HEK293 (cell line): ENCODE measurements around the gene ABCG1.

ENCODE experiments used
- CTCF ChIA-PET: fragments of 350-600 bp; formaldehyde crosslinking; extraction: SDS; loops from one replicate; lab custom pipeline; 2021; ENCODE audit warnings: antibody characterized with exemption; lab: Yijun Ruan, JAX
- POLR2A ChIA-PET: fragments of 300-600 bp; formaldehyde crosslinking; extraction: SDS; loops from one replicate; lab custom pipeline; 2020; ENCODE audit warnings: antibody characterized with exemption, inconsistent platforms; lab: Yijun Ruan, JAX
- H3K27ac ChIP-seq: fragments of 200-500 bp; sonication (Bioruptor generic); 2 replicates; pipeline ENCODE4 v1.5.1; 2014; ENCODE audit warnings: low read depth, low read length, control low read depth, inconsistent platforms; ENCODE audit errors: extremely low read depth
- H3K36me3 ChIP-seq, 2 experiments: fragments of 200-500 bp in 1 of 2; sonication (Bioruptor generic) in 1 of 2; 1 replicate in 1 of 2; 2 replicates in 1 of 2; pipeline ENCODE4 v1.5.1; 2014 to 2017; ENCODE audit warnings: inconsistent platforms in 2 of 2, low read length in 2 of 2; ENCODE audit not compliant: control insufficient read depth in 2 of 2, insufficient read depth in 1 of 2
- H3K4me1 ChIP-seq: fragments of 200-500 bp; sonication (Bioruptor generic); 2 replicates; pipeline ENCODE4 v1.5.1; 2014; ENCODE audit warnings: mild to moderate bottlenecking, low read length, inconsistent platforms; ENCODE audit not compliant: control insufficient read depth, insufficient read depth
- H3K4me3 ChIP-seq: 2 replicates; pipeline ENCODE4 v1.5.1; 2011; ENCODE audit warnings: low read depth, mild to moderate bottlenecking, control low read depth, low read length, moderate library complexity
- H3K9me3 ChIP-seq: fragments of 200-500 bp; sonication (Bioruptor generic); 2 replicates; pipeline ENCODE4 v1.5.1; 2014; ENCODE audit warnings: low read depth, low read length, inconsistent platforms; ENCODE audit not compliant: control insufficient read depth, insufficient read depth
- BCL11A ChIP-seq: fragments of 450-650 bp; formaldehyde crosslinking; IDR thresholded peaks from 2 replicates; pipeline ENCODE4 v1.5.1; 2016; ENCODE audit warnings: low read depth, missing biosample characterization, missing genetic modification characterization
- MEIS1 ChIP-seq: sonication (generic); formaldehyde crosslinking; IDR thresholded peaks from 2 replicates; pipeline ENCODE4 v1.8.1; 2022; ENCODE audit warnings: missing genetic modification reagents, mild to moderate bottlenecking, borderline replicate concordance
- REPIN1 ChIP-seq: fragments of 450-650 bp; formaldehyde crosslinking; IDR thresholded peaks from 2 replicates; pipeline ENCODE4 v1.5.1; 2017; ENCODE audit warnings: missing biosample characterization, missing genetic modification characterization, low read depth
- ZBTB7A ChIP-seq: fragments of 450-650 bp; formaldehyde crosslinking; IDR thresholded peaks from 2 replicates; pipeline ENCODE4 v1.5.1; 2016; ENCODE audit warnings: low read depth, missing biosample characterization, missing genetic modification characterization
- ZNF157 ChIP-seq: fragments of 450-650 bp; formaldehyde crosslinking; IDR thresholded peaks from 2 replicates; pipeline ENCODE4 v1.5.1; 2016; ENCODE audit warnings: missing biosample characterization, missing genetic modification characterization
- ZNF174 ChIP-seq: fragments of 450-650 bp; formaldehyde crosslinking; IDR thresholded peaks from 2 replicates; pipeline ENCODE4 v1.5.0; 2017; ENCODE audit warnings: missing biosample characterization, mild to moderate bottlenecking, missing genetic modification characterization
- ZNF292 ChIP-seq: fragments of 450-650 bp; formaldehyde crosslinking; IDR thresholded peaks from 2 replicates; pipeline ENCODE4 v1.5.1; 2016; ENCODE audit warnings: low read depth, missing biosample characterization, missing genetic modification characterization, borderline replicate concordance
- ZNF341 ChIP-seq: fragments of 450-650 bp; formaldehyde crosslinking; IDR thresholded peaks from 2 replicates; pipeline ENCODE4; 2016; ENCODE audit warnings: low read depth, missing biosample characterization, missing genetic modification characterization
- ZNF37A ChIP-seq: fragments of 450-650 bp; IDR thresholded peaks from 2 replicates; pipeline ENCODE4 v1.5.1; 2018; ENCODE audit warnings: missing biosample characterization, missing genetic modification characterization
- ZNF544 ChIP-seq: fragments of 450-650 bp; formaldehyde crosslinking; IDR thresholded peaks from 2 replicates; pipeline ENCODE4 v1.5.0; 2017; ENCODE audit warnings: missing biosample characterization, missing genetic modification characterization
- ZNF549 ChIP-seq: fragments of 450-650 bp; IDR thresholded peaks from 2 replicates; pipeline ENCODE4 v1.5.1; 2018; ENCODE audit warnings: missing biosample characterization, missing genetic modification characterization, mild to moderate bottlenecking, inconsistent platforms, moderate library complexity
- ZNF596 ChIP-seq: fragments of 450-650 bp; IDR thresholded peaks from 2 replicates; pipeline ENCODE4 v1.5.0; 2018; ENCODE audit warnings: missing biosample characterization, mild to moderate bottlenecking, missing genetic modification characterization, moderate library complexity
- ZNF621 ChIP-seq: fragments of 450-650 bp; formaldehyde crosslinking; IDR thresholded peaks from 2 replicates; pipeline ENCODE4 v1.5.1; 2017; ENCODE audit warnings: missing biosample characterization, missing genetic modification characterization
- ZNF624 ChIP-seq: fragments of 450-650 bp; formaldehyde crosslinking; IDR thresholded peaks from 2 replicates; pipeline ENCODE4 v1.5.1; 2017; ENCODE audit warnings: missing biosample characterization, missing genetic modification characterization
- ZNF658 ChIP-seq: fragments of 450-650 bp; formaldehyde crosslinking; IDR thresholded peaks from 2 replicates; pipeline ENCODE4; 2016; ENCODE audit warnings: missing biosample characterization, missing genetic modification characterization
- ZNF677 ChIP-seq: fragments of 450-650 bp; IDR thresholded peaks from 2 replicates; pipeline ENCODE4 v1.5.0; 2018; ENCODE audit warnings: missing biosample characterization, mild to moderate bottlenecking, missing genetic modification characterization, moderate library complexity
- TF ChIP-seq, protein P1 (sequence below): fragments of 450-650 bp; formaldehyde crosslinking; IDR thresholded peaks from 2 replicates; pipeline ENCODE4 v1.5.1; 2016; ENCODE audit warnings: missing biosample characterization, missing genetic modification characterization
- TF ChIP-seq, protein P2 (sequence below): fragments of 450-650 bp; formaldehyde crosslinking; IDR thresholded peaks from 2 replicates; pipeline ENCODE4 v1.5.1; 2016; ENCODE audit warnings: missing biosample characterization, missing genetic modification characterization
- TF ChIP-seq, protein P3 (sequence below): fragments of 450-650 bp; formaldehyde crosslinking; IDR thresholded peaks from 2 replicates; pipeline ENCODE4 v1.5.1; 2016; ENCODE audit warnings: missing biosample characterization, missing genetic modification characterization
- TF ChIP-seq, protein P4 (sequence below): fragments of 450-650 bp; formaldehyde crosslinking; IDR thresholded peaks from 2 replicates; pipeline ENCODE4 v1.5.1; 2016; ENCODE audit warnings: missing biosample characterization, missing genetic modification characterization
- TF ChIP-seq, protein P5 (sequence below): fragments of 450-650 bp; formaldehyde crosslinking; IDR thresholded peaks from 2 replicates; pipeline ENCODE4 v1.5.0; 2017; ENCODE audit warnings: missing biosample characterization, missing genetic modification characterization, borderline replicate concordance

ABCG1 gene

DNA sequence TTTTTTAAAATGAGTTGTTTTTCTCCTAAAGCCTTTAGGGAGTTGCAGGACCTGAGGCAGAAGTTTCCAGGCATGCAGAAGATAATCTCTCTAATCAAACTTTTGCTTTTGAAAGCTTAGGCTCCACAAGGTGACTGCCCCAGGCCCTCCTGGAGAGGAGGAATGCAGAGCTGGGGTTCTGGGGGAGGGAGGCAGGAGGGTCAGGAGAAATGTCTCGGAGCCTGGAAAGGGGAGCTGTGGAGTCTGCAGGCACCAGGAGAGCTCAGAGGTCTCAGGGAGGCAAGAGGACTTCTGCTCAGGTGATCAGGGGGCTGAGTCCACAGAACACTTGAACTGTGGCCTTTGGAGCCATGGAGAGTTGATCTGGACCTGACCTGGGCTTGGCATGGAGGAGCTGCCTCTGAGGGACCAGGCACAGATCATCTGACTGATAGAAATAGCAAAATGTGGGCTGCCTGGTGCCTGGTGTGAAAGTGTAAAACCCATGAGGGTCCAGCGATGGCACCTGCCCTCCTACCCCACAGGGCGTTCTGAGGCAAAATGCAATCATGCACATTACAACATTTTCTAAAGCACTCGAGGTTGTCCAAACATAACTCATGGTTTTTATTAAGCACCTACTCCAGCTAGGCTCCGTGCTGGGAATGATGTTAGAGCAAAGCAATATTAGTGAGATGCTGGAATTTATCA, 10.0 kb upstream of the ABCG1 start (continued):
- TF ChIP-seq ZNF677 (tag by site-specific recombination) (no peak), ZNF544 (tag by site-specific recombination) (no peak), ZNF292 (tag by site-specific recombination) (no peak), ZNF157 (tag by site-specific recombination) (no peak), ZNF174 (tag by site-specific recombination) (no peak), ZNF549 (tag by site-specific recombination) (no peak)
- TF ChIP-seq, protein P1, sequence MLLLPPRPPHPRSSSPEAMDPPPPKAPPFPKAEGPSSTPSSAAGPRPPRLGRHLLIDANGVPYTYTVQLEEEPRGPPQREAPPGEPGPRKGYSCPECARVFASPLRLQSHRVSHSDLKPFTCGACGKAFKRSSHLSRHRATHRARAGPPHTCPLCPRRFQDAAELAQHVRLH (tag by site-specific recombination) = no peak
- TF ChIP-seq, protein P2, sequence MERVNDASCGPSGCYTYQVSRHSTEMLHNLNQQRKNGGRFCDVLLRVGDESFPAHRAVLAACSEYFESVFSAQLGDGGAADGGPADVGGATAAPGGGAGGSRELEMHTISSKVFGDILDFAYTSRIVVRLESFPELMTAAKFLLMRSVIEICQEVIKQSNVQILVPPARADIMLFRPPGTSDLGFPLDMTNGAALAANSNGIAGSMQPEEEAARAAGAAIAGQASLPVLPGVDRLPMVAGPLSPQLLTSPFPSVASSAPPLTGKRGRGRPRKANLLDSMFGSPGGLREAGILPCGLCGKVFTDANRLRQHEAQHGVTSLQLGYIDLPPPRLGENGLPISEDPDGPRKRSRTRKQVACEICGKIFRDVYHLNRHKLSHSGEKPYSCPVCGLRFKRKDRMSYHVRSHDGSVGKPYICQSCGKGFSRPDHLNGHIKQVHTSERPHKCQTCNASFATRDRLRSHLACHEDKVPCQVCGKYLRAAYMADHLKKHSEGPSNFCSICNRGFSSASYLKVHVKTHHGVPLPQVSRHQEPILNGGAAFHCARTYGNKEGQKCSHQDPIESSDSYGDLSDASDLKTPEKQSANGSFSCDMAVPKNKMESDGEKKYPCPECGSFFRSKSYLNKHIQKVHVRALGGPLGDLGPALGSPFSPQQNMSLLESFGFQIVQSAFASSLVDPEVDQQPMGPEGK = no peak
- TF ChIP-seq, protein P3, sequence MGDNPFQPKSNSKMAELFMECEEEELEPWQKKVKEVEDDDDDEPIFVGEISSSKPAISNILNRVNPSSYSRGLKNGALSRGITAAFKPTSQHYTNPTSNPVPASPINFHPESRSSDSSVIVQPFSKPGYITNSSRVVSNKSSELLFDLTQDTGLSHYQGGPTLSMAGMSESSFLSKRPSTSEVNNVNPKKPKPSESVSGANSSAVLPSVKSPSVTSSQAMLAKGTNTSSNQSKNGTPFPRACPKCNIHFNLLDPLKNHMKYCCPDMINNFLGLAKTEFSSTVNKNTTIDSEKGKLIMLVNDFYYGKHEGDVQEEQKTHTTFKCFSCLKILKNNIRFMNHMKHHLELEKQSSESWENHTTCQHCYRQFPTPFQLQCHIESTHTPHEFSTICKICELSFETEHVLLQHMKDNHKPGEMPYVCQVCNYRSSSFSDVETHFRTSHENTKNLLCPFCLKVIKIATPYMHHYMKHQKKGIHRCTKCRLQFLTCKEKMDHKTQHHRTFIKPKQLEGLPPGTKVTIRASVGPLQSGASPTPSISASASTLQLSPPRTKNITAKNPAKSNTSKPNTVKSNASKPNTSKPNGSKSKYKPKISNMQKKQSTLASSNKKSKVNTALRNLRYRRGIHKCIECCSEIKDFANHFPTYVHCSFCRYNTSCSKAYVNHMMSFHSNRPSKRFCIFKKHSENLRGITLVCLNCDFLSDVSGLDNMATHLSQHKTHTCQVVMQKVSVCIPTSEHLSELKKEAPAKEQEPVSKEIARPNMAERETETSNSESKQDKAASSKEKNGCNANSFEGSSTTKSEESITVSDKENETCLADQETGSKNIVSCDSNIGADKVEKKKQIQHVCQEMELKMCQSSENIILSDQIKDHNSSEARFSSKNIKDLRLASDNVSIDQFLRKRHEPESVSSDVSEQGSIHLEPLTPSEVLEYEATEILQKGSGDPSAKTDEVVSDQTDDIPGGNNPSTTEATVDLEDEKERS (tag by site-specific recombination) = no peak
- TF ChIP-seq, all 188 proteins: peak for 0

DNA sequence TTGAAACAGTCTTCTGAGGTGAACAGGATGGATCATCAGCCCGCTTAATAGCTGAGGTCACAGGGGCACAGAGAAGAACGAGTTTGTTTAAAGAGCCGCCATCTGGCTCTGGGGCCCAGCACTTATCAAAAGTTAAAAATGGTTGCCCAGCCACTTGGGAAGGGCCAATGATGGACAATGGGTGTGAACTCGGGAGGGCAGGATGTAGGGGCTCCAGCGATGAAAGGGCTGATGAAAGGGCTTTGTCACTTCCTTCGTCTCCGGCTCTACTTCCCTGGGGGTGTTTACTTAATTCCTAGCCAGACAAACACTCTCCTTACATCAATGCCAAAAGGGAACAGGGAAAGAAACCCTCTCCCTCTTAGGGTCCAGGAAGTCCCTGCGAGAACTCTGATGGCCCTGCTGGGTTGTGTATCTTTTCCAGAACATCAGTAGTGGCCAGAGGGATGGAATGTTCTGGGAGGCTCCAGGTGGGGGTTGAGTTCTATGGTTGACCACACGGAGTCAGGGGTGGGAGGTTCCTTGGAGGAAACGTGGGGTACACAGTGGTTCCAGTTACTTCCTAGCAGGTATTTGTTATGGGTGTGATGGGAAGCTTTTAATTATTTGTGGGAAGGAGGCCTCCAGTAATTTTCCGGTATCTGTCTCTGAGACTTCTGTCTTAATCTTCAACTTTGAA, 9.0 kb upstream of the ABCG1 start:
- POLR2A ChIA-PET = no interaction called here
- Histone ChIP-seq H3K27ac (no peak overlapping the region), H3K4me3 (no peak overlapping the region), H3K4me1 (no peaks in the 10 kb centered on the region), H3K36me3 (no peaks in the 10 kb centered on the region), H3K9me3 (no peaks in the 10 kb centered on the region)
- CTCF ChIA-PET = interaction anchor here (0.6 kb wide), 1 partner anchor 532 kb away, joined by 3 read pairs; no protein-coding TSS in a partner anchor
- no peak for TF ChIP-seq ZNF37A (tag by site-specific recombination)
- TF ChIP-seq, protein P4, sequence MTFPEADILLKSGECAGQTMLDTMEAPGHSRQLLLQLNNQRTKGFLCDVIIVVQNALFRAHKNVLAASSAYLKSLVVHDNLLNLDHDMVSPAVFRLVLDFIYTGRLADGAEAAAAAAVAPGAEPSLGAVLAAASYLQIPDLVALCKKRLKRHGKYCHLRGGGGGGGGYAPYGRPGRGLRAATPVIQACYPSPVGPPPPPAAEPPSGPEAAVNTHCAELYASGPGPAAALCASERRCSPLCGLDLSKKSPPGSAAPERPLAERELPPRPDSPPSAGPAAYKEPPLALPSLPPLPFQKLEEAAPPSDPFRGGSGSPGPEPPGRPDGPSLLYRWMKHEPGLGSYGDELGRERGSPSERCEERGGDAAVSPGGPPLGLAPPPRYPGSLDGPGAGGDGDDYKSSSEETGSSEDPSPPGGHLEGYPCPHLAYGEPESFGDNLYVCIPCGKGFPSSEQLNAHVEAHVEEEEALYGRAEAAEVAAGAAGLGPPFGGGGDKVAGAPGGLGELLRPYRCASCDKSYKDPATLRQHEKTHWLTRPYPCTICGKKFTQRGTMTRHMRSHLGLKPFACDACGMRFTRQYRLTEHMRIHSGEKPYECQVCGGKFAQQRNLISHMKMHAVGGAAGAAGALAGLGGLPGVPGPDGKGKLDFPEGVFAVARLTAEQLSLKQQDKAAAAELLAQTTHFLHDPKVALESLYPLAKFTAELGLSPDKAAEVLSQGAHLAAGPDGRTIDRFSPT (tag by site-specific recombination) = no peak
- no peak for TF ChIP-seq ZBTB7A (tag by site-specific recombination)
- TF ChIP-seq ZNF621 (tag by site-specific recombination) = no peak
- no peak for TF ChIP-seq BCL11A (tag by site-specific recombination)
- TF ChIP-seq MEIS1 (CRISPR knock-in tag) = no peak
- TF ChIP-seq ZNF596 (tag by site-specific recombination) = no peak
- TF ChIP-seq, protein P5, sequence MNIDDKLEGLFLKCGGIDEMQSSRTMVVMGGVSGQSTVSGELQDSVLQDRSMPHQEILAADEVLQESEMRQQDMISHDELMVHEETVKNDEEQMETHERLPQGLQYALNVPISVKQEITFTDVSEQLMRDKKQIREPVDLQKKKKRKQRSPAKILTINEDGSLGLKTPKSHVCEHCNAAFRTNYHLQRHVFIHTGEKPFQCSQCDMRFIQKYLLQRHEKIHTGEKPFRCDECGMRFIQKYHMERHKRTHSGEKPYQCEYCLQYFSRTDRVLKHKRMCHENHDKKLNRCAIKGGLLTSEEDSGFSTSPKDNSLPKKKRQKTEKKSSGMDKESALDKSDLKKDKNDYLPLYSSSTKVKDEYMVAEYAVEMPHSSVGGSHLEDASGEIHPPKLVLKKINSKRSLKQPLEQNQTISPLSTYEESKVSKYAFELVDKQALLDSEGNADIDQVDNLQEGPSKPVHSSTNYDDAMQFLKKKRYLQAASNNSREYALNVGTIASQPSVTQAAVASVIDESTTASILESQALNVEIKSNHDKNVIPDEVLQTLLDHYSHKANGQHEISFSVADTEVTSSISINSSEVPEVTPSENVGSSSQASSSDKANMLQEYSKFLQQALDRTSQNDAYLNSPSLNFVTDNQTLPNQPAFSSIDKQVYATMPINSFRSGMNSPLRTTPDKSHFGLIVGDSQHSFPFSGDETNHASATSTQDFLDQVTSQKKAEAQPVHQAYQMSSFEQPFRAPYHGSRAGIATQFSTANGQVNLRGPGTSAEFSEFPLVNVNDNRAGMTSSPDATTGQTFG = no peak
- no peak for TF ChIP-seq ZNF658 (tag by site-specific recombination)
- no peak for TF ChIP-seq ZNF341 (tag by site-specific recombination)
- no peak for TF ChIP-seq REPIN1 (tag by site-specific recombination)
- TF ChIP-seq ZNF624 (tag by site-specific recombination) = no peak
- TF ChIP-seq, all 188 proteins: peak for 0
